GM12878 (cell line): Measurements from ENCODE around the gene QRFP. TPM values are rescaled to one million over a fixed set of nuclear protein-coding genes. Genes with fewer than 3 reads are reported as not detected.

ENCODE experiments used
- ATAC-seq: fragments of 200-7000 bp; cut with Tn5 transposase; 3 replicates; pipeline ENCODE4 v1.9.1; 2020; ENCODE audit warnings: mild to moderate bottlenecking, moderate library complexity
- BruUV-seq: library from RNA; stranded (reverse); fragments of 400-500 nt; replicated peaks from 2 replicates; lab custom pipeline; 2021; lab: Mats Ljungman, UMichigan
- CTCF ChIA-PET: fragments of 300-600 bp; sonication (Branson Sonifier 250); formaldehyde crosslinking; extraction: SDS; loops from one replicate; lab custom pipeline; 2021; ENCODE audit warnings: inconsistent platforms; lab: Yijun Ruan, JAX
- POLR2A ChIA-PET: fragments of 350-600 bp; formaldehyde crosslinking; extraction: SDS; loops from one replicate; lab custom pipeline; 2021; ENCODE audit warnings: inconsistent platforms; lab: Charles Lee
- RAD21 ChIA-PET: fragments of 300-600 bp; sonication (Branson Sonifier 250); formaldehyde crosslinking; loops from one replicate; lab custom pipeline; 2023; ENCODE audit warnings: antibody characterized with exemption; ENCODE audit not compliant: unreplicated experiment; lab: Charles Lee
- SMC1A ChIA-PET: fragments of 300-600 bp; sonication (Branson Sonifier 250); formaldehyde crosslinking; loops from one replicate; lab custom pipeline; 2023; ENCODE audit not compliant: unreplicated experiment, uncharacterized antibody; lab: Charles Lee
- DNase-seq: peaks from one replicate; pipeline ENCODE4 v3.0.0-alpha.2; 2011; ENCODE audit warnings: low read depth, low spot score
- FAIRE-seq: peaks from 3 replicates; lab custom pipeline; 2011; peaks lifted over from hg19 to GRCh38; lab: Jason Lieb, UNC
- H2AFZ ChIP-seq: 2 replicates; pipeline ENCODE4 v1.6.0; 2011; ENCODE audit warnings: low read depth, low read length, control low read depth; ENCODE audit not compliant: control insufficient read depth
- H3K27ac ChIP-seq: 2 replicates; pipeline ENCODE4 v1.5.1; 2011; ENCODE audit warnings: control low read depth; ENCODE audit not compliant: control insufficient read depth, insufficient read depth
- H3K27me3 ChIP-seq, 2 experiments: replicated peaks in 1 of 2; 2 replicates each; pipeline versions ENCODE4 v1.6.0 to v1.6.1; 2011; ENCODE audit warnings: low read length in 1 of 2; ENCODE audit not compliant: control insufficient read depth in 2 of 2, insufficient read depth in 2 of 2
- H3K36me3 ChIP-seq, 2 experiments: 2 replicates each; pipeline ENCODE4 v1.5.1; 2011; ENCODE audit warnings: low read length in 1 of 2; ENCODE audit not compliant: control insufficient read depth in 2 of 2, insufficient read depth in 2 of 2
- H3K4me1 ChIP-seq: 2 replicates; pipeline ENCODE4 v1.6.1; 2011; ENCODE audit warnings: mild to moderate bottlenecking, low read length, moderate library complexity, mixed read lengths; ENCODE audit not compliant: control insufficient read depth, insufficient read depth
- H3K4me2 ChIP-seq: 2 replicates; pipeline ENCODE4 v1.6.0; 2011; ENCODE audit warnings: control low read depth; ENCODE audit not compliant: control insufficient read depth, insufficient read depth
- H3K4me3 ChIP-seq: fragments of 200-600 bp; sonication (generic); 2 replicates; pipeline ENCODE4 v1.5.1; 2016
- H3K79me2 ChIP-seq: 2 replicates; pipeline ENCODE4 v1.6.0; 2011; ENCODE audit warnings: low read length; ENCODE audit not compliant: control insufficient read depth, insufficient read depth
- H3K9ac ChIP-seq: 2 replicates; pipeline ENCODE4 v1.8.0; 2011; ENCODE audit warnings: low read length, control low read depth, mixed read lengths; ENCODE audit not compliant: control insufficient read depth, insufficient read depth
- H3K9me3 ChIP-seq: replicated peaks from 3 replicates; pipeline ENCODE4 v1.5.1; 2011; ENCODE audit warnings: mild to moderate bottlenecking, low read length; ENCODE audit not compliant: control insufficient read depth, insufficient read depth
- H4K20me1 ChIP-seq: 2 replicates; pipeline ENCODE4 v1.6.0; 2011; ENCODE audit not compliant: control insufficient read depth, insufficient read depth
- ASH2L ChIP-seq: fragments of 300-600, 200-600 bp; sonication (generic); IDR thresholded peaks from 2 replicates; pipeline ENCODE4 v1.6.1; 2017; ENCODE audit warnings: low read depth, mild to moderate bottlenecking, borderline replicate concordance
- CREB1 ChIP-seq: IDR thresholded peaks from 2 replicates; pipeline ENCODE4 v1.6.1; 2012; ENCODE audit warnings: low read depth, mild to moderate bottlenecking, inconsistent platforms
- CREM ChIP-seq: IDR thresholded peaks from 2 replicates; pipeline ENCODE4 v1.6.1; 2014; ENCODE audit warnings: antibody characterized with exemption, low read depth
- DPF2 ChIP-seq: fragments of 450-650 bp; IDR thresholded peaks from 2 replicates; pipeline ENCODE4 v1.6.1; 2017; ENCODE audit warnings: mild to moderate bottlenecking
- IKZF1 ChIP-seq: fragments of 450-650 bp; conservative IDR thresholded peaks from 2 replicates; pipeline ENCODE4 v1.6.1; 2017; ENCODE audit warnings: antibody characterized with exemption, mild to moderate bottlenecking
- IKZF2 ChIP-seq, 2 experiments: fragments of 450-650 bp; IDR thresholded peaks; 2 replicates each; pipeline ENCODE4 v1.6.1; 2017; ENCODE audit warnings: mild to moderate bottlenecking in 2 of 2, moderate library complexity in 2 of 2
- JUNB ChIP-seq: IDR thresholded peaks from 2 replicates; pipeline ENCODE4 v1.6.1; 2016; ENCODE audit warnings: antibody characterized with exemption, mild to moderate bottlenecking
- NBN ChIP-seq: fragments of 450-650 bp; IDR thresholded peaks from 2 replicates; pipeline ENCODE4 v1.6.1; 2016
- NFIC ChIP-seq: IDR thresholded peaks from 2 replicates; pipeline ENCODE4 v1.6.1; 2012; ENCODE audit warnings: low read depth, mild to moderate bottlenecking, inconsistent platforms, low read length, moderate library complexity
- NFYB ChIP-seq: IDR thresholded peaks from 2 replicates; pipeline ENCODE4 v1.6.1; 2011; ENCODE audit warnings: low read depth, mild to moderate bottlenecking, low read length, improper control_type of control experiment, moderate library complexity; ENCODE audit not compliant: insufficient read depth
- SIN3A ChIP-seq: IDR thresholded peaks from 2 replicates; pipeline ENCODE4 v1.6.1; 2012; ENCODE audit warnings: low read depth, low read length, improper control_type of control experiment
- SMAD1 ChIP-seq: fragments of 450-650 bp; IDR thresholded peaks from 2 replicates; pipeline ENCODE4 v1.6.1; 2018; ENCODE audit warnings: mild to moderate bottlenecking, low read depth; ENCODE audit not compliant: partially characterized antibody
- SMARCA5 ChIP-seq: fragments of 450-650 bp; IDR thresholded peaks from 2 replicates; pipeline ENCODE4 v1.6.1; 2017; ENCODE audit warnings: mild to moderate bottlenecking
- SPI1 ChIP-seq: IDR thresholded peaks from 2 replicates; pipeline ENCODE4 v1.6.1; 2011; ENCODE audit warnings: low read depth, mild to moderate bottlenecking, low read length, moderate library complexity, borderline replicate concordance; ENCODE audit not compliant: insufficient read depth
- TCF7 ChIP-seq: IDR thresholded peaks from 2 replicates; pipeline ENCODE4 v1.6.1; 2014; ENCODE audit warnings: antibody characterized with exemption, borderline replicate concordance
- WGBS: methylation state at CpG from one replicate; pipeline ENCODE4 v1.1.6; 2016; ENCODE audit warnings: low lambda C conversion rate; ENCODE audit not compliant: insufficient replicate concordance, insufficient coverage; ENCODE audit errors: missing lambda C conversion rate; 5-methylcytosine and 5-hydroxymethylcytosine counted together
- in situ Hi-C: fragments of 300-500 bp; cut with MboI; formaldehyde crosslinking; loops from 9 replicates; pipeline ENCODE4 v1.14.3; 2018; ENCODE audit warnings: mixed read lengths
- intact Hi-C: fragments of 100-400 bp; cut with micrococcal nuclease; formaldehyde crosslinking; loops from one replicate; pipeline ENCODE4 v1.14.2; 2022; ENCODE audit not compliant: unreplicated experiment
- polyA plus RNA-seq, 11 experiments: library from polyadenylated mRNA; depleted of rRNA in 4 of 11; unstranded in 6 of 11; stranded (reverse) in 5 of 11; fragments of >200 nt; fragmentation: Nextera tagmentation in 4 of 11; fragmentation: Illumina TruSeq in 1 of 11; extraction: Ambion mirVana in 4 of 11; extraction: Trizol in 1 of 11; gene quantifications; 1 replicate in 1 of 11; 2 replicates in 10 of 11; pipeline versions ENCODE4 v1.2.1 to v1.2.3, GENCODE V29; 2011 to 2016; ENCODE audit warnings: inconsistent platforms in 2 of 11, missing spikeins in 2 of 11, low read depth in 1 of 11
- total RNA-seq, 4 experiments: library from RNA; depleted of rRNA in 3 of 4; stranded (reverse); fragments of >200 nt in 3 of 4; fragmentation: Illumina TruSeq in 1 of 4; extraction: Trizol in 1 of 4; gene quantifications; 2 replicates each; pipeline versions ENCODE4 v1.2.1 to v1.2.3, GENCODE V29; 2013 to 2021
- TF ChIP-seq, protein P1 (sequence below): IDR thresholded peaks from 2 replicates; pipeline ENCODE4 v1.6.1; 2011; ENCODE audit warnings: borderline replicate concordance, low read depth, mild to moderate bottlenecking, moderate library complexity, low read length; ENCODE audit not compliant: insufficient read depth, poor library complexity, severe bottlenecking
- TF ChIP-seq, protein P2 (sequence below): IDR thresholded peaks from 2 replicates; pipeline ENCODE4 v1.6.1; 2012; ENCODE audit warnings: low read length, inconsistent platforms
- TF ChIP-seq, protein P3 (sequence below): fragments of 450-650 bp; IDR thresholded peaks from 2 replicates; pipeline ENCODE4 v1.6.1; 2017; ENCODE audit warnings: low read depth, mild to moderate bottlenecking, moderate library complexity

Gene QRFP
- total and polyA plus RNA-seq, 10 of the 15 experiments (the other 5 are each of a cell fraction or from before 2014, with no cell fraction given), result not detected

DNA sequence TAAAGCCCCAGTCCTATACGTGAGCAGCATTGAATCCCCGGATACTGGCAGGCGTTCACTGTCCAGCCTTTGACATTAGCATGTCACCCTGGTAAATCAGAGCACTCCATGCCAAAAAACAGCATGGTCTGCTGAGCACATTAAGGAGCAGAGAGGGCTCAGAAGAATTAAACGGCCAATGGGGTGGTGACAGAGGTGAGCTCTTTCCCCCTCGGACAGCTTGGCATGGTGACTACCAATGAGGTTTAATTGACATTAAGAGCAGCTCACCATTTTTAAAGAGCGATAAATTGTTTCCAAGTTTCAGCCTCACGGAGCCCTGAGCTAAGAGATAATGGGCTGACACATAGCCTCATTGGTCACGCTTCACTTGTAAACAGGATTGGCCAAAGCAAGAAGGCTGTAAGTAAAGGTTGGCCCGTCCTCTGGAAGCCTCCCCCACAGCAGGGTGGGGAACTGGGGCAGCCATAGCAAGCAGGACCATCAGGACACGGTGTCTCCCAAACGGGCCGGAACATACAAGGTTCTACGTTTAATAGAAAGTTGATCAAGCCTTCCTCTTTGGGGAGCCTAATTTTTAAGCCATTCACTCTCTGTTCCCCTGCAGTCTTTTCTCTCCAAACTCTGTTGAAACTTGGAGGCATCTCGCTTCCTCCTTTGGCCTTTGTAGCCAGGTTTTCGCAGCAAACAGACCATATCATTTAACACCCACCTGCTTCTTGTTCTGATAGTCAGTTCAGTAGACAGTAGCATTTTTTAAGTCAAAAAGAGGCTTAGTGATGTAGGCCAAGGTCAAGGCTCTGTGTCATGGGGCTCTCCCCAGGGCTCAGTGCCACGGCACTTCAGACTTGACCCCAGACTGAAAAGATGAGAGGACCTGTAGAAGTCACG, 25.9 kb downstream of the QRFP start:
- H3K36me3 ChIP-seq, result peaks cover 18 to 29% of the 10 kb centered on the region in 2 experiments
- FAIRE-seq (peak; percentile 94), ATAC-seq (peak; percentile 94), DNase-seq (peak; percentile 62)
- no TSS peak for BruUV-seq
- no peaks in the 10 kb centered on the region for H3K9me3 ChIP-seq
- H3K4me1 ChIP-seq, result peaks cover 25% of the 10 kb centered on the region
- H3K27me3 ChIP-seq, result no peaks in the 10 kb centered on the region
- H4K20me1 ChIP-seq, result peaks cover 8% of the 10 kb centered on the region; the same call in 1 of the 2 replicates
- H3K9ac ChIP-seq, result no peak overlapping the region
- no peak overlapping the region for H2AFZ ChIP-seq
- in situ Hi-C loops (loop anchor here (5.0 kb wide), 1 partner anchor 172 kb away; no protein-coding TSS in a partner anchor), intact Hi-C loops (loop anchor here (1.0 kb wide), 1 partner anchor 71 kb away; no protein-coding TSS in a partner anchor)
- POLR2A ChIA-PET, result interaction anchor here (0.6 to 1.3 kb wide), 5 partner anchors 12 to 41 kb away, joined by 3 to 6 read pairs (median 4); no protein-coding TSS in a partner anchor
- H3K4me3 ChIP-seq, result no peak overlapping the region
- H3K27ac ChIP-seq, result 0 out of 2 replicates have a peak overlapping the region, but pooled peaks have one; percentile 7
- peak overlapping the region; percentile 66 for H3K4me2 ChIP-seq
- CTCF ChIA-PET, result interaction anchor here (0.7 to 11.0 kb wide), 36 partner anchors 10 to 502 kb away, joined by 3 to 267 read pairs (median 4); partner anchors contain the start of genes EXOSC2 and FIBCD1
- RAD21 ChIA-PET, result interaction anchor here (0.8 to 3.4 kb wide), 17 partner anchors 9 to 175 kb away, joined by 3 to 33 read pairs (median 4); no protein-coding TSS in a partner anchor
- SMC1A ChIA-PET, result interaction anchor here (0.9 to 3.7 kb wide), 27 partner anchors 7 to 282 kb away, joined by 3 to 20 read pairs (median 6); partner anchors contain the start of gene EXOSC2
- no peaks in the 10 kb centered on the region for H3K79me2 ChIP-seq
- WGBS, result 52% methylated on average over 17 of the region's 17 CpGs
- TF ChIP-seq CREB1 (peak; percentile 75), NBN (peak; percentile 72), IKZF2 (IDR thresholded peaks at IDR 0.05) (peak; percentile 67 to 71; a peak in 2 of 4 replicates), SPI1 (peak; percentile 82), SMARCA5 (no peak), IKZF1 (peak; percentile 67), SMAD1 (no peak), DPF2 (peak; percentile 64; the same call in 1 of the 2 replicates), TCF7 (peak; percentile 14; the same call in 1 of the 2 replicates), JUNB (peak; percentile 29; the same call in 1 of the 2 replicates), SIN3A (no peak), NFIC (peak; percentile 63; the same call in 1 of the 2 replicates), NFYB (no peak), CREM (peak; percentile 45; the same call in 1 of the 2 replicates), ASH2L (no peak)
- TF ChIP-seq, protein P1, sequence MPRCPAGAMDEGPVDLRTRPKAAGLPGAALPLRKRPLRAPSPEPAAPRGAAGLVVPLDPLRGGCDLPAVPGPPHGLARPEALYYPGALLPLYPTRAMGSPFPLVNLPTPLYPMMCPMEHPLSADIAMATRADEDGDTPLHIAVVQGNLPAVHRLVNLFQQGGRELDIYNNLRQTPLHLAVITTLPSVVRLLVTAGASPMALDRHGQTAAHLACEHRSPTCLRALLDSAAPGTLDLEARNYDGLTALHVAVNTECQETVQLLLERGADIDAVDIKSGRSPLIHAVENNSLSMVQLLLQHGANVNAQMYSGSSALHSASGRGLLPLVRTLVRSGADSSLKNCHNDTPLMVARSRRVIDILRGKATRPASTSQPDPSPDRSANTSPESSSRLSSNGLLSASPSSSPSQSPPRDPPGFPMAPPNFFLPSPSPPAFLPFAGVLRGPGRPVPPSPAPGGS, result peak; percentile 39
- TF ChIP-seq, protein P2, sequence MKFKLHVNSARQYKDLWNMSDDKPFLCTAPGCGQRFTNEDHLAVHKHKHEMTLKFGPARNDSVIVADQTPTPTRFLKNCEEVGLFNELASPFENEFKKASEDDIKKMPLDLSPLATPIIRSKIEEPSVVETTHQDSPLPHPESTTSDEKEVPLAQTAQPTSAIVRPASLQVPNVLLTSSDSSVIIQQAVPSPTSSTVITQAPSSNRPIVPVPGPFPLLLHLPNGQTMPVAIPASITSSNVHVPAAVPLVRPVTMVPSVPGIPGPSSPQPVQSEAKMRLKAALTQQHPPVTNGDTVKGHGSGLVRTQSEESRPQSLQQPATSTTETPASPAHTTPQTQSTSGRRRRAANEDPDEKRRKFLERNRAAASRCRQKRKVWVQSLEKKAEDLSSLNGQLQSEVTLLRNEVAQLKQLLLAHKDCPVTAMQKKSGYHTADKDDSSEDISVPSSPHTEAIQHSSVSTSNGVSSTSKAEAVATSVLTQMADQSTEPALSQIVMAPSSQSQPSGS, result 0 out of 2 replicates have a peak, but pooled peaks have one; percentile 63
- TF ChIP-seq, protein P3, sequence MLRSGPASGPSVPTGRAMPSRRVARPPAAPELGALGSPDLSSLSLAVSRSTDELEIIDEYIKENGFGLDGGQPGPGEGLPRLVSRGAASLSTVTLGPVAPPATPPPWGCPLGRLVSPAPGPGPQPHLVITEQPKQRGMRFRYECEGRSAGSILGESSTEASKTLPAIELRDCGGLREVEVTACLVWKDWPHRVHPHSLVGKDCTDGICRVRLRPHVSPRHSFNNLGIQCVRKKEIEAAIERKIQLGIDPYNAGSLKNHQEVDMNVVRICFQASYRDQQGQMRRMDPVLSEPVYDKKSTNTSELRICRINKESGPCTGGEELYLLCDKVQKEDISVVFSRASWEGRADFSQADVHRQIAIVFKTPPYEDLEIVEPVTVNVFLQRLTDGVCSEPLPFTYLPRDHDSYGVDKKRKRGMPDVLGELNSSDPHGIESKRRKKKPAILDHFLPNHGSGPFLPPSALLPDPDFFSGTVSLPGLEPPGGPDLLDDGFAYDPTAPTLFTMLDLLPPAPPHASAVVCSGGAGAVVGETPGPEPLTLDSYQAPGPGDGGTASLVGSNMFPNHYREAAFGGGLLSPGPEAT, result peak; percentile 60
